AG08396 (cell line): Measurements from ENCODE around the gene LINC01488.

Experiments
- DNase-seq: peaks from one replicate; pipeline ENCODE4 v3.0.0; 2012; ENCODE audit warnings: low spot score, mixed read lengths

The LINC01488 gene

GRCh38 chr11:69463995-69464960, 17.2 kb upstream of the LINC01488 start:
- no peak for DNase-seq

DNA sequence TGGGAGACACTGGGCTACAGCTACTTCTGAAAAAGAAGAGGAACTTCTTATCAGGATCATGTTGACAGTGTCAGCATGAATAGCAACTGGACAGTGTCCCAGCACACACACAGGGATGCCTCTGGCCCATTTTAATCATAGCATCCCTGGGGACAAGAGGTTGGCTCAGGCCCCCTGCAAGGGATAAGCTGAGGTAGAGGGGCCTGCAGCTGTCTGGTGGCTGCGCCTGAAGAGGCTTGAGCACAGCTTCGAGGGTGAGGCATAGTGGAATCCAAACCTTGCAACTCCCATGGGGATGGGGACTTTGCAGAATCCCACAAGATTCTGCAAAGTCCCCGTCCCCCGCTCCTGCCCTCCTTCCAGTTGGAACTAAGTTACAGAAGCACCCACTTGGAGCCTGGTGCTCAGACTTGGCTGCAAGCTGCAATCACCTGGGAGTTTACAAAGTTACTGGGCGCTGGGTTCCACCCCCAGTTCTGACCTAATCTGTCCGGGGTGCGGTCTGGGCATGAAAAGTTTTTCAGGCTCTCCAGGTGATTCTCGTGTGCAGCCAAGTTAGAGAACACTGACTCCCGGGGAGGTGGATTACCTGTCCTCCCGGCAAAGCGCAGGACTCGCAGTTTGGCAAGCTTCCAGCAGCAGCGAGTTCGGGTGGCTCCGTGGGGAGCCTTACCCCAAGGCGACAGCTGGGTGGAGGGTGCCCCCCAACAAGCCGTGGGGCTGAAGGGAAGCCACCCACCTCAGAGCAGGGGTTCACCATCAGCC, 16.0 kb upstream of the LINC01488 start:
- no peak for DNase-seq

- DNase-seq = no peak
Measured at GRCh38 chr11:69466039-69466438, 15.4 kb upstream of the LINC01488 start.

DNA sequence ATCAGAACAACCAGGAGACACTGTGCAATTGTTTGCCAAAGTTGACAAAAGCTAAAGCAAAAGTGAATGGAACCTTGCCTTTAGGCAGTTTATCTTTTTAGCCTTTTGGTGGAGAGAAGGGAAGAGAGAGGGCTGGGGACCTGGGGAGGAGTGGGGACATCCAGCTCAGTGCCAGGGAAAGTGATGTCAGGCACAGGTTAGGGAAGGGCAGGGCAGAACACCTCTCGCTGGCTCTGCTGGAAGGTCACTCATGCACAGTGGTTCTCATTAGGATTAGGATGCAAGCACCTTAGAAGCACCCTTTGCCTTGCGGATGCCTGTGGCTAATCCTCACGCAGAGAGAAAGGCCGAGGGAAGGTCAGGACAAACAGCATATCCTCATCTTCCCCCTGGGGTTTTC, 14.3 kb upstream of the LINC01488 start:
- no peak for DNase-seq

- no peak for DNase-seq
Measured at GRCh38 chr11:69467646-69468045, 13.8 kb upstream of the LINC01488 start.

- no peak for DNase-seq
Measured at GRCh38 chr11:69468221-69468620, 13.2 kb upstream of the LINC01488 start.

DNA sequence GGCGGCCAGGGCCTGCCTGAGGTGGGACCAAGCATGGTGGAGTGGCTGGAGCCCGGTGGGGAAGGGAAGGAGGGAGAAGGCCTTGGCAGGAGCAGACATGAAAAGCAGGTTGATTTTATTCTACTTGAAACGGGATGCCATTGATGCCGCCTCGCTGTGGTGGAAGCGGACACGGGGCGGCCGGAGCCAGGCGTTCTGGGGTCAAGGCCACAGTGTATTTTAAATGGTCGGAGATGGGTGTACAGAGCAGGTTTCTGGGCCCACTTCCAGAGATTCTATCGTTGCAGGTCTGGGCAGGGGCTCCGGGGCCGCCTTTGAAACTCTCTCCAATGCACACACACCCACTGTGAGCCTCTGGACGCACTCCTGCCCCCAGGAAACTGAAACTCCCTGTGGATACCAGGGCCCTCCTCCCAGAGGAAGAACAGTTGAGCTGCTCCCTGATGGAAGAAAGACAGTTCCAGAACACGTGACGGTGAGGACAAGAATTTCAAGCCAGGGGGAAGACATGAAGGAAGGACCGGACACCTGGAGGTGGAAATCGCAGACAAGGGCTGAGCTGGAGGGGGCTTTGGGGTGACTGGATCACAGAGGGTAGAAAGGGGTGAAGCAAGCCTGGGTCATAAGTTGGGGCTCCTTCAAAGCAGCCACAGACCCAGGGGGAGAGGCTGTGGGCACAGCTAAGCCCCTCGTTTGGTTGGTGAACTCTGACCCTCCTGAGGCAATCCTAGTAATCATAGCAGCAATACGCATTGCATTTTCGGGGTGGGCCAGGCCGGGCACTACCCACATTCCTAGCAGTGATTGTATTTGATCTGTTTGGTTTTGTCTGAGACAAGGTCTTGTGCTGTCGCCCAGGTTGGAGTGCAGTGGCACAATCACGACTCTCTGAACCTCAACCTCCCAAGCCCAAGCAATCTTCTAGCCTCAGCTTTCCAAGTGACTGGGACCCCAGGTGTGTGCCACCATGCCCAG, 12.3 kb upstream of the LINC01488 start:
- DNase-seq = no peak

DNA sequence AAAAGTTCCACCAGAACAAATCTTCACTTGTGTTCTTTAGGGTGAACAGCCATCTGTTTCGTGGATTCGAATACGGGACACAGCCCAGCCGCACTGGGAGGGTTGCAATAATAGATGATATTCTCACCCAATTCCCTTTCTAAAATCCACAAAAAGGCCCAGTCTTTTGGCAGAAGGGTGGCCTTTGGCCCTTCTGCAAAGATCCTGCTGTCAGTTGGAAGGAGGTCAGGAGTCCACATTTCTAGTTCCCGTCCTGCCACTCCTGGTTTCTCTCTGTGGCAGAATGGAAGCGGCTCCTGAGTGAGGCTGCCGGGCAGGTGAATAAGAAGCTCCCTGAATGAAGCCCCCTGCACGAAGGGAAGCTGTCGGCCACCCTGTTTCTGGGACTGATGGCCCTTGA, 11.2 kb upstream of the LINC01488 start:
- no peak for DNase-seq

DNA sequence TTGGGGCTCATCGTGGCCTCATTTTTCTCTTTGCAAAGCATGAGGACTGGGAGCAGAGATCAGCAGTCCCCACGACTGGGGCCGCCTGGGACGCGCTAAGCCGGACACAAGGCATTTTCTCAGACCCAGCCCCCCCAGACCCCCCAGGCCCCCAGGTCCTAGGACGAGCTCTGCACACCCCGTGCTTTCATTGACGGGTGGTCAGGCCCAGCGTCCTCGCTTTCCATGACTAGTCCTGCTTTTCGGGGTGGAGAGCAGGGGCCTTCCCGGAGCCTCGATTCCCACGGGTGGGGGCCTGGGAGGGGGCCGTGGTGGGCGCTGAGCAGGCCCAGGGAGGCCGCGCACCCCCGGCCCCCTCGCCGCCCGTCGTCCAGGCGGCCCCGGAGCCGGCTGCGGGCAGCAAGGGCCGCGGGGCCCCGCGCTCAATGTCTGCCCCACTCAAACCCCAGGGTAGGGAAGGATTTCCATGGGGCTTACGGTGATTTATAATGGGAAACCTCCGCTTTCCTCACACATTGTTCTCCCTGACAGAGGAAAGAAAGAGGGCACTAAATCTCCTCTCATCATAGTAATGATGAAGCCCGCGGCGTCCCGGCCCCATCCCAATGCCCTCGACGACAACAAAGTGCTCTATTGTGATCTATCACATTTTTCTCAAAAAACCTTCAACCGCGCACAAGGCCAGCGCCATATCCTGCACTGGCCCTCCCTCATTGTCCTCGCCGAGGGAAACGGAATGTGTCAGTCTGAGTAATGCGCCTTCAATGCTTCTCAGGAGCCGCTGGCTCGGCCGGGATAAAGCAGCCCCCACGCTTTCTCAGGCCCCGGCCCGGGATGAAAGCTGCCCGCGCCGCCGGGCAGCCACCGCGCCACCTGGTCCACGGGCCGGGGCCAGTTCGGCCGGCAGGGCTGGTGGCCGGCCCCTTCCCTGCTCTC, 10.4 kb upstream of the LINC01488 start:
- peak; percentile 47 for DNase-seq

DNA sequence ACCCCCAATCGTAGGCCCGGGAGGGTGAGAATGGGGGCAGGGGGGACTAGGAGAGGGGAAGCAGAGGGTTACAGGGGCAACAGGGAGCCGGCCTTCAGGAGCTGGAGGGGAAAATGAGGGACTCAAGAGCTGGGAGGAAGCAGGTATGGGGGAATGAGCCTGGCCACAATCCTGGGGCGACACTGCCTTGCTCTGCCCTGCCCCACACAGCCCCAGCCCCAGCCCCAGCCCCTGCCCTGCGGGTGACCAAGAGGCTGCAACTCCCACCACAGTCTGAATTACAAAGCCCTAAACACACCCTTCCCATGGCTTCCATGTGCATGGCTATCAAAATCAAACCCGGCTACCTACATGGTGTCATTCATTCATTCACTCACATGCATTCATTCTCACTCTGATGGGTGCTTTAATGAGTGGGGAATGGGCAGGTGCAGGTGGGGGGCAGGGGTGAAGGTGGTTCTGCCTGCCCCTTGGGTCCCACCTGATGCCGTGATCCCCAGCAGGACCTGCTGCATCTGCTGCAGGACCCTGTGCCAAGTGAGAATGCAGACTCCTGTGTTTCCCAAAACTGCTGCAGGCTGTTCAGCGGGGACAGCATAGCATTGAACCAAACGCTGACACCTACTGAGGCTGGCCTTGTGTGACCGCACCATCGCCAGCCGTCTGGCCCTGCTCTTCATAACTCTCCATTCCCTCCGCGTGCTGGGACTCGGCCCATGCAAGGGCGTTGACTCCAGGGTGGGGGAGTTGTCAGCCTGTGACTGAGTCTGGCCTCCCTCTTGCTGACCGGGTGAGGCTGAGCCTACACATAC, 9.5 kb upstream of the LINC01488 start:
- DNase-seq = no peak

DNA sequence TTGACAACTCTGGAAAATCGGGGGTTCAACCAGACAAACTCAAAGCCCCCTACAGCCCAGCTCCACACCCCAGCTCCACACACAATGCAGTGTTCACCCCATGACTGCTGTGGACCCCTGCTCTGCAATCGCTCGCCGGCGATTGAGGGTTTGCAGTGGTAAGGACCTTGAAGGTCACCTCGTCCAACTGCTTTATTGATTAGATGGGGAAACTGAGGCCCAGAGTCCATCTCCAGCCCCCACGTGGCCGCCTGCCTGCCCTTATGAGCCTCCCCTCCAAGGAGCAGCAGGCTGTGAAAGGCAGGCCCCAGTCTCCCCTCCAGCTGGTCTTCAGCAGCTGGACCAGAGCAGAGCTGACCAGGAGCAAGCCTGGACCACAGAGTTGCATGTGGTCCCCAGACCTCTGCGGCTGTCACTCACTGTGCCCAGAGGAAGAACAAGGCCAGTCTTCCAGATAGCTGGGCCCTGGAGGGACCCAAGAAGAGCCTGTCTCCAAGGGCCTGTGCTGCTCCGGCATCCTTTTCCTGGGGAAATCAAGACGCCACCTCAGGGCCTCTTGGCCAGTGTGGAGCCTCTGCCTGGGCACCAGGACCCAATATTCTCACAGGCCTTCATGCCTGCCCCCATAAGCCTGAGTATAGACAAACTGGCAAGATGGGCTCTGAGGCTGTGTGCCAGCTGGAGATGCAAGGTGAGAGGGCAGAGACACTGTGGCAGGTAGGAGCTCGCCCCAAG, 8.8 kb upstream of the LINC01488 start:
- DNase-seq = no peak

GRCh38 chr11:69473276-69473845, 8.1 kb upstream of the LINC01488 start:
- no peak for DNase-seq

DNA sequence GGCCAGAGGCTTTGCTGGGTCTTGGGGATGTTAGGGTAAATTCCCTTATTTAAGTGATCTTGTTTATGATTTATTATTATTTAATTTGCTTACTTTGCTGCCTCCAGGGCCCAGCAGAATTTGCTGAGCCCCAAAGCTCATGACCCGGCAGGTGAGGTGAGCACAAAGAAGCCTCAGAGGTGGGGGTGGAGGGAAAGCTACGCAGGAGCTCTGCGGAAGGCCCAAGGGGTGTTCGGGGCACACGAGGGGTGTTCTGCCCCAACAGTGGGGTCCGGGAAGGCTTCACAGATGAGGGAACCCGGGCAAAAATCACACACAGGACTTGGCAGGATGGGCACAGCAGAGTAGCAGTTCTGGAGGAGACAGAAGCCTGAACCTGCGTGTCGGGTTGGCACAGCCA, 6.7 kb upstream of the LINC01488 start:
- no peak for DNase-seq

DNA sequence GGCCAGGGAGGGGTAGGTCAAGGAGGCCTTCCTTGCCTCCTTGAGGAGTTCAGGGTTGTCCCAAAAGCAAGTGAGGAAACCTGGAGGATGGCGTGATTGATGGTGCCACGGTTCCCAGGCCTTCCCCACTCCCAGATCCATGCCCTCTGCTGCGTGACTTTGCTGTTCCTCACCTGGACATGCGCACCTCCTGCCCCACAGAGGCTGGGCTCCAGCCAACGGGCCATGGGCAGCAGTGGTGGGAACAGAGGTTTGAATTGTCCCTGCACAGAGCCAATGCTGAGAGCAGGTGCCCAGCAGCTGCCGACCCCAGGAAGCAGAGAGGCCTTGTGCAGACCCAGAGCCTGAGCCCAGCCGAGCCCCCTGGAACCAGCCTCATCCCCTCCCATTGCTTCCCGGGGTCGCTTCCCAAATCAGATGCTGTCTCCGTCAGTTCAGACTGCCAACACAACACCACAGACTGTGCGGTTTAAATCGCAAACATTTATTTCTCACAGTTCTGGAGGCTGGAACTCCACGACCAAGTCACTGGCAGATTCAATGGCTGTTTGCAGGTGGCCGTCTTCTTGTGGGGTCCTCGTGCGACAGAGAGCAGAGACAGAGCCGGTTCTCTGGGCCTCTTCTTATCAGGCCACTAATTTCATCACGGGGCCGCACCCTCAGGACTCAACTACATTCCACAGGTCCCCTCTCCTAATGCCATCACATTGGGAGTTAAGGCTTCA, 6.2 kb upstream of the LINC01488 start:
- no peak for DNase-seq

DNA sequence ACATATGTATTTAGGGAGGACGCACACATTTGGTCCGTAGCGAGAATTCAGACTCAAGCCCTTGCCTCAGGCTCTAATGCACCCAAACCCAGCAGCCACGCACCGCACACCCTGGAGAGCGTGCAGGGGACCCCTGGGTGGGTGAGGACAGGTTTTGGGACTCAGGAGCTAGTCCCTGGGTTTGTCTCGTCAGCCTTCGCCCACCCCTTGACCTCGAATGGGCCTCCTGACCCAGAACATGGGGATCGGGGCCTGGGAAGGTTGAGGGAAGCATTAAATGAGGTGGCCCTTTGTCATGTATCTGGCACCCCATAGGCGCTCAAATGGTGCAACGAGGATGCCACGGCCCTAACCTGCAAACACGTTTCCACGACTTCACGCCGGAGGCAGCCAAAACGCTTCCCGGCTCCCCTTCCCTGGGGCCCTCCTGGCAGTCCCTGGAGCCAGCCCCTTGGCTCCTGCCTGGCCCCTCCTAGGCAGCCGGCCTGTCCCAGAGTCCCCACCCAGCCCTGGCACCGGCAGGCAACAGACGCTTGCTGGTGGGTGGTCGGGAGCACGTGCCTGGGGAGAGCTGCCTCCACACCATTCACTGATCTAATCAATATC, 5.5 kb upstream of the LINC01488 start:
- no peak for DNase-seq

- DNase-seq = no peak
Measured at GRCh38 chr11:69476509-69476961, 4.9 kb upstream of the LINC01488 start.

DNA sequence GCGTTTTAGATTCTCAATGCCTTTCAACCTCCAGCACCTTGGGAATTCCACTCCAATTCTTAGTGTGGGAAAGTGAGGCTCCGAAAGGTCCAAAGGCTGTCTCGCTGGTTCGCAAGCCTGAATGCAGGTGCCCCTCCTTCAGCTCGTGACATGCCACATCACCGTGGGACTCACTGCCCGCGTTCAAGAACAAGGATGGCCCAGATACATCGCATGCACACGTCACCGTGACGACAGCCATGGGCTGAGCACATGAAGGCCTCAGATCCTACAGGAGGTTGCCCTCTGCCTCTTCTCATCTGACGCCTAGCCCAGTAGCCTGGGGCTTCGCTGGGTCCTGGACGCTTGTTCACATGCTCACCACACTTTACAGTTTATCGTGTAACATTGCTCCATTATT, 4.4 kb upstream of the LINC01488 start:
- DNase-seq = no peak
